Measurements from ENCODE around the gene LST1.
A peak's percentile ranks its signal among the peaks of the same experiment; 100 is the strongest.
"Not testable (repeated sequence)": the region's sequence is repeated elsewhere in the genome, so short reads cannot be mapped to it uniquely, and the experiment has no call there.

Gene LST1

DNA sequence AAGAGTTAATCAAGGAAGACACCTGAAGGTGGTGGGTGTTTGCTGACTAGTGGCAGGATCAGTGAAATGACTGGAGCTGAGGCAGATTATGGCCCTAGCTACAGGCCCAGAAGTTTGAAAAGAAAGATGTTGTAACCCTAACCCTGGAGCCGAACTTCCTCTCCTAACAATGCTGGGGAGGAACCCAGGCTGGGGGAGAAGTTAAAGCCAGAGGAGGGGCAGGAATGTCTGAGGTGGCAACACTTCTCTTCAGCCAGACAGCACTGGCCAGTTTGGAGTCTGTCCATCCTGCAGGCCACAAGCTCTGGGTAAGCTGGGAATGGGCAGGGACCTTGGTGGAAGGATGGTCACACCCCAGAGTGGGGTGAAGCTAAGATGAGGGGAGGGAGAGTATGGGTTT, at the start of gene LST1:
Gene LST1 (plus strand): TSS at position 270 of the 400 bp plus-strand sequence. CDS start 1,023 bp downstream, outside the sequence.
- no peak for DNase-seq (ENCODE audit: low read depth in 2 of 2)

DNA sequence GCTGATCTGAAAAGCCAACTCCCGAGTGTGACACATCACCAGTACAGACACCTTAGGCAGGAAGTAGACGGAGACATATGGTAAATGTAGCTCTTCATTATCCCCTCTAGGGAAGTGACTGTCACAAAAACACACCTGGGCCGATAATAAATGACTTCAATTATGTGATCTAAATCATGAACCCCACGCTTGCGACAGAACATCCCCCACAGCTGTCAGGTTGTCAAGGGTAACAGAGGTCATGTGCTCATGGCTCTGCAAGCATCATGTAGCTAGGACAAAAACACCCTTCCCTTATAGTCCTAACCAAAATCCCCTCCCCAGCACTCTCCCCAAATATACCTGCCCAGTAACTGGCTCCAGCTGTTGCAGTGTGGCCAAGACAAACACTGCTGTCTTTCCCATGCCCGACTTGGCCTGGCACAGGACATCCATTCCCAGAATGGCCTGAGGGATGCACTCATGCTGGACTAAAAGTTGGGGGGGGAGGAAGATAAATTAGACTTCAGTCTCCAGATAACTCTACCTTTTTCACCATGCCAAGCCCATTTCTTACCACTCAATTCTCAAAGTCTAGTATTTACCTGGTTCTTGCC, 47.2 kb upstream of the LST1 start:
- DNase-seq (ENCODE audit: low read depth in 2 of 2) = no peak

DNA sequence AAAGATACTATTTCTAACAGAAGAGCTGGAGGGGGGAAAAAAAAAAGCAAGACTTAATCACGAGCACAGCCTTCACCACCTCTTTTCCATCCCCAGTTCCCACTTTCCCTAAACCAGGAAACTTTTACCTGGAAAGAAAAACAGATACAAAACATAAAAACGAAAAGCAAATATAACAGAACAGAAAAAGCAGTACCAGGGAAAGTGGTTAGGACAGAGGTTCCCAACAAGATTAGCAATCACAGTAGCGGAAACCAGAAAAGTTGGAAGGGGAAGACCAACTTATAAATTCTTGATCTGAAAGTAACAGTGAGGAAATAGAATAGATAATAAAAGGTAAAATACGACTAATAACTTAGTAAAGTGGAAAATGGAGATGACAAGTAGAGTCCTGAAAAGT, 45.4 kb upstream of the LST1 start:
- no peak for DNase-seq (ENCODE audit: low read depth in 2 of 2)

DNA sequence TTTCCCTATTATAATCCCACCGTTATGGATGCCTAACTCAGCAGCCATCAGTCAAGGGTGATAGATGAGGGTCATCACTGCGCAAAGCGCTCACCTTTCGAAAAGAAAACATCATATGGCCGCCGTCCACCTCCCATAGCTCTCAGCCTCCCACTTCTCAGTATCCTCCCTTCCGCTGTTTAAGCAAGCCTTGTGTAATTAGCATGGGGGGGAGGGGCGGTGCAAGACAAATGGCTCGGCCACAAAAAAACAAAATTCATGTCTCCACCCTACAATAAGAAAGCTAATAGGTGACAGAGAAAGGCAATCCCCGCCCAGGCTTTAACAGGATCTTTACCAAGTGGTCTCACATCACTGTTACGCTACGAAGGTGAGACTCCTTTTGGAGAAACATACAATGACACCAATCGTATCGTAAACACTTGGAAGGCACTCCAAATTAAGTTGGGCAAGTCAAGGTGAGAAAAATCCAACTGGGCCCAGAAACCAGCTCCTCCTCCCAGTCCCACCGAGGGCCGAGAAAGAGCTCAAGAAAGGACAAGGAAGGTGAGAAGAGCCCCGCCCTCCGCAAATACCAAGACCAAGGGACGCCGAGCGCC, 44.9 kb upstream of the LST1 start:
- DNase-seq (ENCODE audit: low read depth in 2 of 2) = peak in 1 of 2 donors; percentile 51

DNA sequence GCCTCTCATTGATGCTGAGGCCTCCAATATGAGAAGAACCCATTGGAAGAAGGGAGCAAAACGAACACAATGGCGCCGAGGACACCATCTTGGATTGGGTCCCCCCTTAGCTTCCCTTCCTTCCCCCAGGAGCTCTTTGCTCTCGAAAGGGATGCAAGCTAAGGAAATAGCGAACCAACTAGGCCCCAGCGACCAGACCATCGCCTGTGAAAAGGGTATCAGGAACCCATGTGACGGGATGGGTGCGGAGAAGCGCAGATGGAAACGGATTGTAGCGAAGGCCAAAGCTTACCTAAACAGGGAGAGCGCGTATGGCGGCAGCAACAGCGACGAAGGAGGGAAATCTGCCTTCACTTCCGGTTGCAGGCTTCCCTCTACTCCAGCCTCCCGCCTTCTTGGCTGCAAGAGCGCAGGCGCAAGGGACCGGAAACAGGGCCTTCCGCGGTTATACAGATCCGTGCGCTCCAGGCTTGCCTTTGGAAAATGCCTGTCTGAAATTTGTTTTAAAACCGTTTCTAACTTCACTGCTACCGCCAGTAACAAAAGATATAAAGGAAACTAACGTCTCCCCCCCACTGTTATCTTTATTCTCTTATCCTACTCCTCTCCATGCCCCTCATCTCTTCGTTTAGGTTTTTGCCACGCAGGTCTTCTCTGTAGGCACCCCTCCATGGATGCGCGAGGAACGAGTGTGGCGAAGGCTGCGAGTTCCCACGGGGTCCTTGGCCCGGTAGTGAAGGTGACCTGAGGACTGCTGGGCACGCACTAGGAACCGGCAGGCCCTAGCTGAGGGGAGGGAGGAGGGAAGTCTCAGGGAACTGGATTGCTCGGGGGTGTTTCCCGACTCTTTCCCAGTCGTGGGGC, 44.2 kb upstream of the LST1 start, which contains the start of gene DDX39B:
Gene DDX39B (minus strand): TSS at position 346 of the 864 bp plus-strand sequence. CDS start 1,471 bp downstream, outside the sequence.
- DNase-seq (ENCODE audit: low read depth in 2 of 2) = peak; percentile 85 to 90

DNA sequence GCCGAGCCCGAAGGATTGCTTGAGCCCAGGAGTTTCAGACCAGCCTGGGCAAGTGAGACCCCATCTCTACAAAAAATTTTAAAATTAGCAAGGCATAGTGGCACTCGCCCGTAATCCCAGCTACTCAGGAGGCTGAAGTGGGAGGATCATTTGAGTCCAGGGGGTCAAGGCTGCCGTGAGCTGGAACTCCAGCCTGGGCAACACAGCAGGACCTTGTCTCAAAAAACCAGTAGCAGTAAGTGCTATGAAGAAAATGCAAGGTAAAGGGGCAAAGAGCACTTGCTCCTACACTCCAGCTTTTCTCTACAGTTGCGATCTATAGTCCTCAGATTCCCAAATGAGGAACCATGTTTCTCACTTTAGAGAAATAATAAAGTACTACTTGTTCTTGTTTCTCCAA, 42.4 kb upstream of the LST1 start:
- DNase-seq (ENCODE audit: low read depth in 2 of 2) = no peak

DNA sequence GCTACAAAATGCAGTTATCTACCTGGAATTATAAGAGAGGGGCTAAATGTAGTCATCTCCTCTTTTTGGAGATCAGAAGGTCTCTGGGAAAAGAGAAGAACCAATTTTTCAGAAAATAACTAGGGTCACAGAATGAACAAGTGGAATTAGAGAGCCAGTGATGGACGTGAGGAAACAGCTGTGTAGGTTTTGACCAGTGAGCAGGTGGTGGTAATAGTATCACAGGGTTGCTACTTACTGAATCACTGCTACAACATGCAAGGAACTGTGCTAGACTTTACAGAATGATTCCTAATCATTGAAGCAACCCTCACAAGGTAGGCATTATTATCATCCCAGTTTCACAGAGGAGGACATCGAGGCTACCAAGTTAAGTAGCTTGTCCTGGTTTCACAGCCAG, 41.4 kb upstream of the LST1 start:
- DNase-seq (ENCODE audit: low read depth in 2 of 2) = no peak

DNA sequence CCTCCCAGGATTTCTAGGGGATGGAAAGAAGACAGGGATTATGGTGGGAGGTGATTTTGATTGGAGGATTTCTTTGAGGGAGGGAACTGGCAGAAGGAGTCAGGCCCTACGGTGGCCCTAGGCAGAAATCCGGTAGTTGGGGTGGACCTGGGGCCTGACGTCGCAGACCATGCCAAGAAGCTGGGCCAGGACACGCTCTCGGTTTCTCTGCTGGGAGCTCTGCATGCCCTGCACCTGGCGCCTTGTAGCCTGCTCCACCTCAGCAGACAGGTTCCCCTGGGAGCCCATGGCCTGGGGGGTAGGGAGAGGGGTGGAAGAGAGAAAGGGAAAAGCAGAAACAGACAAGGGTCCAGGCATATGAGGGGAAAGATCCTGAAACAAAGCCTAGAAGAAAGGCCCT, 40.8 kb upstream of the LST1 start:
- no peak for DNase-seq (ENCODE audit: low read depth in 2 of 2)

DNA sequence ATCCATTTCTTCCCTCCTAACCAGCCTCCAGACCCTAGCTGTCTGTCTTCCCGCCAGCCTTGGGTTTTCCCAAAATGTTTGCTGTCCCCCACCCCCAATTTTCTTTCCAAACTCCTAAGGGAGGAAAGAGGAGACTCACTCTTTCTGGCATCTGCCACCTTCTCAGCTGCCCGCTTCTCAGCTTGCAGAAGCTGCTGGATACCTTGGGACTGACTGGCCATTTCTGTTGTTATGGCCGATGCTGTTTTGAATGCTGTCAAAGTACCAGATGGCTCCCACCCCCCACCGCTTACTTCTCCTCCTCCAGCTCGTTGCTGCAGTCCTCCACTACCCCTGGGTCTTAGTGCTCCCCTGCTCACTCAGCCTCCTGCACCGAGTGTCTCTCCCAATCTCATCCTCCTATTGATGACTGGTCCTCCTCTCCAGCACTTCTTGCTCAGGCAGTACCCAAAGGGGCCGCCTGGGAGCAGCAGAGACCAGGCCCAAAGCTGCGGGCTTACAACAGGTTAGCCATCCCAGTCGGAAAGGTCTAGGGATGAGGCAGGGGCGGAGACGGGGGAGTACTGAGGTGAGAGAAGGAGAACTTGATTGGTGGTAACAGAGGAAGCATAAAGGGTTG, 39.6 kb upstream of the LST1 start, which contains the start of gene ATP6V1G2:
Gene ATP6V1G2 (minus strand): TSS at position 270 of the 619 bp plus-strand sequence. CDS start 49 bp downstream, at position 221.
- peak; percentile 83 to 91 for DNase-seq (ENCODE audit: low read depth in 2 of 2)

DNA sequence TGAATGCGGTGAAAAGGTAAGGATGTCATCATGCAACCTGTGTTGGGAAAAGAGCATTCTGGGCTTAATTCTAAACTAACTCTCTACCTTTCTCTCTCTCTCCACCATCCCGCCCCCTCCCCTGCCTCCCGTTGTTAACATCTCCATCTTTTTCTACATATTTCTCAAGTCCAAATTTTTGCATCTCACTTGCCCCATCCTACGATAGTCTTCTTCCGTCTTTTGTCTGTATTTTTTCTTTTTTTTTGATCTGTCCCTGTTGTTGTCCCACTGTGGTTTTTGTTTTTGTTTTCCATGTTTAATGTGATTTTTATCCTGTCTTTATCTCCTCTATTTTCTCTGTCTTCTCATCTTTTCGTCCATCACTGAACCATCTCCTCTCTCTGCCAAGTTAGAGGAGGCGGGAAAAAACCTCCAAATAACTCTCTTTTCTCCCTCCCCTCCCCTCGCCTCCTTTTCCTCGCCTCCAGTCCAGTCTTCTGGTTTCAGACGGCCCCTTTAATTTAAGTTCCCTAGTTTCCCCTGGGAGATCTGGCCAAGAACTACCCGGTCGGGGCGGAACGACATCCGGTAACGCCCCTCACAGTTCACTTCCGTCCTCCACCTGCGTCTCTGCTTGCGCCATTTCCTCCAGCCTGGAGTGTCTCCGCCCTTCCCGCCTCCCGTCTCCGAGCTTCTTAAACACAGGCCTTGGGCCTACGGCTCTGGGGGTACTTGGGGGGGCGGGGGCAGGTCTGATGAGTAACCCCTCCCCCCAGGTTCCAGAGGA, 38.9 kb upstream of the LST1 start, which contains the start of gene NFKBIL1:
Gene NFKBIL1 (plus strand): TSS at position 651 of the 769 bp plus-strand sequence. CDS start 87 bp downstream, at position 738.
- peak; percentile 85 to 91 for DNase-seq (ENCODE audit: low read depth in 2 of 2)

DNA sequence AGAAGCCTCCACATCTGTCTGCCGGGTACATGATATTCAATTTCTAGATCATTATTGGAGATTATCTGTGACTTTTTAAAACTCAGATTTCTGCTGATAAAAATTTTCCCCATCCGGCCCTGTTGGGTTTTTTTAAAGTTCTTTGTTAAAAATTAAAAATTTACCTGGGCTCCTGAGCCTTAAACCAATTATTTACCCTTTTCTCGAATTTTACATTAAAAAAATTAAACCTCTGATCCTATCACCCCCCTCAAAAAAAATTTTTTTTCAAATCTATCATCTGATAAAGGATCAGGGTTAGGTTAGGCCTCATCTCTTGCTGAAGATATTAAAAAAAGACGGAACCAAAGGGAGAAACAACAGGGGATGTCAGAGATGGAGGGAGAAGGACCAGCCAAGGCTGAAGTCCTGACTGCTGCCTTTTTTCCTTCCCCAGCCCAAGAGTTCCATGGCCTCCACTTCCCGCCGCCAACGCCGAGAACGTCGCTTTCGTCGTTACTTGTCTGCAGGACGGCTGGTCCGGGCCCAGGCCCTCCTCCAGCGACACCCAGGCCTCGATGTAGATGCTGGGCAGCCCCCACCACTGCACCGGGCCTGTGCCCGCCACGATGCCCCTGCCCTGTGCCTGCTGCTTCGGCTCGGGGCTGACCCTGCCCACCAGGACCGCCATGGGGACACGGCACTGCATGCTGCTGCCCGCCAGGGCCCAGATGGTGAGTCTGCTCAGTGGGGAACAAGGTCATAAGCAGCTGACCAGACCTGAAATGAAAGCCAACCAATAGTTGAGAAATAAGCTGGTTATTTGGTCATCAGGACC, 38.1 kb upstream of the LST1 start:
- DNase-seq (ENCODE audit: low read depth in 2 of 2) = no peak

DNA sequence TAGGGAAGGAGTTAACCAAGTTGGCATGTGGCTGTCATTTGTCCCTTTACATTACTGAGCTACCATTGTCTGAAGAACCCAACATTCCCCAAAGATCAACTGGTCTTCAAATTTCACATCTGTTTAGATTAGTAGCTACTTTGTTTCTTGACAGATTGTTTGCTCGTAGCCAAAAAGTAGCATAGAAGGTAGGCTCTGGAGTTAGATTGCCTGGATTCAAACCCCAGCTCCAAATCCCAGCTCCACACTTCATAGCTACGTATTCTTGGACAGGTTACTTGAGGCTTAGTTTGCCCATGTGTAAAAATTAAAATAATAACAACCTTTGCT, 37.6 kb upstream of the LST1 start:
- DNase-seq (ENCODE audit: low read depth in 2 of 2) = no peak

DNA sequence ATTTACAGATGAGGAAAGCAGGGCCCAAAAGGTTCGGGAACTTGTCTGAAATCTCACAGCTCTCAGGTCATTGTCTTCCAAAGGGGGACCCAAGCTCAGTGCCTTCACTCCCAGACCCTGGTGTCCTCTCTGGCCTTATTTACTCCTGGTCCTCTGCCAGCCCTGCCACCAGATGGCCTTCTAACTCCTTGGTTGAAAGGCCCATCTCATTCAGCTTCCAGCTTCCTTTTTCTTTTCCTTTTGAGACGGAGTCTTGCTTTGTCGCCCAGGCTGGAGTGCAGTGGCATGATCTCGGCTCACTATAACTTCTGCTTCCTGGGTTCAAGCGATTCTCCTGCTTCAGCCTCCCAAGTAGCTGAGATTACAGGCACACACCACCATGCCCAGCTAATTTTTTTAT, 34.7 kb upstream of the LST1 start:
- not testable (repeated sequence) for DNase-seq (ENCODE audit: low read depth in 2 of 2)

DNA sequence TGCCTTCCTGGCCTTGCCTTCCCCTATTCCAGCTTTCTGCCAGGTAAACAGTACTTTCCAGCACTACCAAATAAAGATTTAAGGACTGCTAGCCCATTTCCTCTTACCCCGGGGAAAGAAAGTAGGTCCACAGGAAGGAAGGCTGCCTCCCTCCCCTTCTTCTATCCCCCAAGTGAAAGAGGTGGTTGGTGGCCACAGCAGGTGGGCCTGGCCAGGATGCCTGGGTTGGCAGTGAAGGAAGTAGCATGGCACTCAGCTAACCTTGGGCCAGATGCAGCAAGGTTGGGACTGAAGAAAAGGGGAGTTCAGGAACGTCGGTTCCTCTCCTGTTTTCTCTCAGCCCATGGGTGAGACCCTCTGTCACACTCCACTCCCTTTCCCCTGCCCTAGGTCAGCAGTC, 29.8 kb upstream of the LST1 start:
- no peak for DNase-seq (ENCODE audit: low read depth in 2 of 2)

DNA sequence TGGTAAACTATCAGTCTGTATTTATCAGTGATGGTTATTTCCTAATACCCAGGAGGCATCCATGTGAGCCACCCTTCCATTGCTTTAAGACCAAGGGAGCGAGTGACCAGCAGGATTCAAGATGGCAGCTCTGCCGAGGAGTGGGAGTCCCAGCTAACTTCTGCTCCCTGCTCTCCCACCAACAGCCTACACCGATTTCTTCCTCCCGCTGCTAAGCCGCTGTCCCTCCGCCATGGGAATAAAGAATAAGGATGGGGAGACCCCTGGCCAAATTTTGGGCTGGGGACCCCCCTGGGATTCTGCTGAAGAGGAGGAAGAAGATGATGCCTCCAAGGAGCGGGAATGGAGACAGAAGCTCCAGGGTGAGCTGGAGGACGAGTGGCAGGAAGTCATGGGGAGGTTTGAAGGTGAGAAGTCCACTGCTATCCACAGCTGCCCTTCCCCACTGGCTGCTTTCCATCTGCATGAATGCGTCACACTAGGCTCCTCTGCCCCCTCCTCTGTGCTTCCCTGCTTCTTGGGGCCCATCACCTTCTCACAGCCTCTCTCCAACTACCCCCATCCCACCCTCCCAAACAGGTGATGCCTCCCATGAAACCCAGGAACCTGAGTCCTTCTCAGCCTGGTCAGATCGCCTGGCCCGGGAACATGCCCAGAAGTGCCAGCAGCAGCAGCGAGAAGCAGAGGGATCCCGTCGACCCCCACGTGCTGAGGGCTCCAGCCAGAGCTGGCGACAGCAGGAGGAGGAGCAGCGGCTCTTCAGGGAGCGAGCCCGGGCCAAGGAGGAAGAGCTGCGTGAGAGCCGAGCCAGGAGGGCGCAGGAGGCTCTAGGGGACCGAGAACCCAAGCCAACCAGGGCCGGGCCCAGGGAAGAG, 28.4 kb upstream of the LST1 start:
- no peak for DNase-seq (ENCODE audit: low read depth in 2 of 2)

DNA sequence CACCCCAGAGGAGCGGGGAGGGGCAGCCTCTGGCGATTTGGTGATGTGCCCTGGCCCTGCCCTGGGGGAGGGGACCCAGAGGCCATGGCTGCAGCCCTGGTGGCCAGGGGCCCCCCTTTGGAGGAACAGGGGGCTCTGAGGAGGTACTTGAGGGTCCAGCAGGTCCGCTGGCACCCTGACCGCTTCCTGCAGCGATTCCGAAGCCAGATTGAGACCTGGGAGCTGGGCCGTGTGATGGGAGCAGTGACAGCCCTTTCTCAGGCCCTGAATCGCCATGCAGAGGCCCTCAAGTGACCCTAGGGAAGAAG, 27.8 kb upstream of the LST1 start:
- DNase-seq (ENCODE audit: low read depth in 2 of 2) = no peak

DNA sequence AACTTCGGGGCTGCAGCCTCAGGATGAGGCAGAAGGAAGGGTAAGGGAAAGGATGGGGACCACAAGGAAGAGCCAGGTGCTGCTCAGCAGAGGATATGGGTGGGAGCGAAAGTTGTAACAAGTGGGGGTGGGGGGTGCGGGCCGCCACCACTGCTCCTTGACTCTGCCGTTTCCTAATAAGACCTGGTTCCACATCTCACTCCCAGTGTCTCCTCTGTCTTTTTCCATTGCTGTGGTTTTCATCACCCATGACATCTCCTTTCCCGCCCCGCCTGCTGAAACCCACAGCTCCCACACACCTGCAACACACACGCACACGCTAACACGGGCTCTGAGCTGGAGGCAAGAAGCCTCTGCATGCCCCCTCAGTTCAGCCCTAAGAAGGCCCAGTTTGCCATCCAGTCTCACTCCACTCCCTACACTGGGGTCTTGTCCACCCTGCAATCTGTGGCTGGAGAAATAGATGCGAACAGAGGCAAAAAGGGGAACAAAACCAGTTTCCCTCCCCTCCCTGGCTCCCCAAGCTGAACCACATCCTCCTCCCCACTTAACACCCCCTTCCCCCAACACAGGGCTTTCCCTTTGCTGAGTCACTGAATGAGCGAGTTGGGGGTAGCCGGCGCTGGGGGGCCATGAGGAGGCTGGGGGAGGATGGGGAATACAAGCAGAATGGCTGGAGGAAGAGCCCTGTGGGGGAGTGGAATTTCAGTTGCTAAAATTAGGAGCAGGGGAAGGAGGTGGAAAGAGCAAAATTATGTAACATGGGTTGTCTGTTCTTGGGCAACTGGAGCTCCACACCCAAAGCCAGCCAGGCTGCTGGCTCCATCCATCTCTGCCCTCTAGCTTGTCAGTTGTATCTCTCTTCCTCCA, 27.2 kb upstream of the LST1 start:
- peak in 1 of 2 donors; percentile 66 for DNase-seq (ENCODE audit: low read depth in 2 of 2)

DNA sequence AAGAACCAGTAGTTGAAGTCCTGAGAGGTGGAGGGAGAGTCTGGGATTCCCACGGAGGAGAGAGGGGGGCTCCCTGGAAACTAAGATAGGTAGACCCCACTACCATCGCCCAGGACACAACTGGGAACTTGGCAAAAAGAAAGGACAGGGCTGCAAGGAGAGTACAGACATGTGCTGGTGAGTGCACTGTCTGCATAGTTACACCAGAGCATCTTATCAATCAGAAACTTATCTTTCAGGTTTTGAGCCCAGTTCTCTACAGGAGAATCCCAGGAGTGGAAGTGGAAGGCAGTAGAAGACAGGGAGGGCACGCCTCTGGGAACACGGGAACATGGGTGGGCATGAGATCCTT, 26.5 kb upstream of the LST1 start:
- no peak for DNase-seq (ENCODE audit: low read depth in 2 of 2)
